Cardiac muscle cell (in vitro differentiated cells and primary cell): Measurements from ENCODE around the gene MINDY4. TPM values are rescaled to one million over a fixed set of nuclear protein-coding genes. Genes with fewer than 3 reads are reported as not detected.
A peak's percentile ranks its signal among the peaks of the same experiment; 100 is the strongest.

Experiments
- DNase-seq, 2 donors: peaks; one replicate each; pipeline versions ENCODE4 v3.0.0 to v3.0.0-alpha.2; 2010 to 2017; ENCODE audit warnings: low read depth in 1 of 2, low spot score in 1 of 2
- H3K27ac ChIP-seq: fragments of 200-600 bp; sonication (generic); 2 replicates; pipeline ENCODE4 v1.5.1; 2016
- H3K27me3 ChIP-seq: fragments of 200-600 bp; sonication (generic); 2 replicates; pipeline ENCODE4 v1.6.0; 2016; ENCODE audit warnings: control low read depth
- H3K36me3 ChIP-seq: fragments of 200-600 bp; sonication (generic); 2 replicates; pipeline ENCODE4 v1.5.1; 2016; ENCODE audit warnings: control low read depth
- H3K4me1 ChIP-seq: fragments of 200-600 bp; sonication (generic); 2 replicates; pipeline ENCODE4 v1.8.1; 2017; ENCODE audit warnings: low read depth, mild to moderate bottlenecking, mixed run types
- H3K4me3 ChIP-seq: fragments of 200-600 bp; sonication (generic); 2 replicates; pipeline ENCODE4 v1.5.1; 2016; ENCODE audit warnings: mild to moderate bottlenecking
- H3K9me3 ChIP-seq: fragments of 200-600 bp; sonication (generic); 2 replicates; pipeline ENCODE4 v1.5.1; 2017; ENCODE audit warnings: low read depth, mild to moderate bottlenecking, control low read depth
- polyA plus RNA-seq: library from polyadenylated mRNA; unstranded; fragments of >200 nt; fragmentation: Nextera tagmentation; extraction: Ambion mirVana; gene quantifications from 2 replicates; pipeline ENCODE4 v1.2.1, GENCODE V29; 2016
- total RNA-seq: library from RNA; depleted of rRNA; stranded (reverse); fragments of >200 nt; gene quantifications from 2 replicates; pipeline ENCODE4 v1.2.3, GENCODE V29; 2016
- TF ChIP-seq, protein P1 (sequence below): IDR thresholded peaks from 2 replicates; pipeline ENCODE4 v1.5.1; 2012; ENCODE audit warnings: low read depth, mild to moderate bottlenecking, low read length

Gene MINDY4
- total and polyA plus RNA-seq, 2 experiments from 2014 or later: 2.7 to 7.5 TPM

DNA sequence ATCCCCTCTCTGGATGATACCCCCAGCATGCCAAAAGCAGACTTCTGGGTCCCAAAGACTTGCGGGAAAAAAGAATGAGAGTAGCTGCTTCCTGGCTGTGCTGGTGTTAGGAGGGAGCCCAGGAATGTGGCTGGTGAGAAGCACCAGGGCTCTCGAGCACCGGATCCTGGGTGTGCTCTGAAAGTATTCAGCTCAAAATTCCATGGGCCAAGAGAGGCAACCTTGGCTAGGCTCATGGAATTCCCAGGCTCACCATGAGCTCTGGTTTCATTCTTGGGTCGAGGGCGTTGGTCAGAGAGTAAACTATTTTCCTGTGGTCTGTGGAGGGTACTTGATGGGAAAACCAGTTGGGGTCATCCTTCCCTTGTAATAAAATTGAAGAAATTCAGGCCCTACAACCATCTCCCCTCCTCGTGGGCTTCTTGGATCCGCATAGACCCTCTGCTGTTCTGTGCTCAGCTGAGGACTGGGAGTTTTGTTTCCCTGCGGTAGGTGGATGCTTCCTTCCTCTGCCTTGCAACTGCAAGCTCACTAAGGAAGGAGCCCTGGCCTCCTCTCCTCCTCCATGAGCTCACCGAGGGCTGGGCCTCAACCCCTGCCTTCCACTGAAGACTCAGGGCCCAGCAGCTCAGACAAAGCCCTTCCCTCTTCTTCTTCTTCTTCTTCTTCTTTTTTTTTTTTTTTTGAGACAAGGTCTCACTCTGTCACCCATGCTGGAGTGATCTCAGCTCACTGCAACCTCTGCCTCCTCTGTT, 106.0 kb downstream of the MINDY4 start:
- no peaks in the 10 kb centered on the region for H3K27me3 ChIP-seq
- no peak overlapping the region for H3K27ac ChIP-seq
- H3K4me3 ChIP-seq: no peak overlapping the region
- peaks cover 14% of the 10 kb centered on the region for H3K4me1 ChIP-seq
- no peak for DNase-seq
- TF ChIP-seq, protein P1, sequence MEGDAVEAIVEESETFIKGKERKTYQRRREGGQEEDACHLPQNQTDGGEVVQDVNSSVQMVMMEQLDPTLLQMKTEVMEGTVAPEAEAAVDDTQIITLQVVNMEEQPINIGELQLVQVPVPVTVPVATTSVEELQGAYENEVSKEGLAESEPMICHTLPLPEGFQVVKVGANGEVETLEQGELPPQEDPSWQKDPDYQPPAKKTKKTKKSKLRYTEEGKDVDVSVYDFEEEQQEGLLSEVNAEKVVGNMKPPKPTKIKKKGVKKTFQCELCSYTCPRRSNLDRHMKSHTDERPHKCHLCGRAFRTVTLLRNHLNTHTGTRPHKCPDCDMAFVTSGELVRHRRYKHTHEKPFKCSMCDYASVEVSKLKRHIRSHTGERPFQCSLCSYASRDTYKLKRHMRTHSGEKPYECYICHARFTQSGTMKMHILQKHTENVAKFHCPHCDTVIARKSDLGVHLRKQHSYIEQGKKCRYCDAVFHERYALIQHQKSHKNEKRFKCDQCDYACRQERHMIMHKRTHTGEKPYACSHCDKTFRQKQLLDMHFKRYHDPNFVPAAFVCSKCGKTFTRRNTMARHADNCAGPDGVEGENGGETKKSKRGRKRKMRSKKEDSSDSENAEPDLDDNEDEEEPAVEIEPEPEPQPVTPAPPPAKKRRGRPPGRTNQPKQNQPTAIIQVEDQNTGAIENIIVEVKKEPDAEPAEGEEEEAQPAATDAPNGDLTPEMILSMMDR: no peak
- no peaks in the 10 kb centered on the region for H3K36me3 ChIP-seq
- no peaks in the 10 kb centered on the region for H3K9me3 ChIP-seq

DNA sequence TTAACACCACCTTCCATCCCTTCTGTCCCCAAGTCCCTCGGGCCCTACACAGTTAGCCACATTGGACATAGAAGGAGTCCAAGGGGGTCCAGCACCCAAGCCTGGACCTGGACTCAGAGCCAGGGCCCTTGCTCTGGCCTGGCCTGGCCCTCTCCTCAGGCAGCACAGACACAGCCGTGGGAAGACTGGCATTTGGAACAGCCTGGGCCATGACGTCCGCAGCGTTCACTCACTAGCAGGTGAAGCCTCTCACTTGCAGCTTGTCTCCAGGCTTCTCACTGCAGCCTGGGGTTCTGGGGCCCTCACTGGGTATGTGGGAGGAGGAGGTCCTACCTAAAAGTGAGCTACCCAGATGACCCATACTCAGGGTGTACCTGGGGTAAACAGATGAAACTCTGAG, 106.8 kb downstream of the MINDY4 start:
- Histone ChIP-seq H3K4me3 (no peak overlapping the region), H3K36me3 (no peaks in the 10 kb centered on the region), H3K4me1 (peaks cover 14% of the 10 kb centered on the region), H3K9me3 (no peaks in the 10 kb centered on the region), H3K27ac (no peak overlapping the region), H3K27me3 (no peaks in the 10 kb centered on the region)
- TF ChIP-seq, protein P1: no peak
- DNase-seq: no peak

DNA sequence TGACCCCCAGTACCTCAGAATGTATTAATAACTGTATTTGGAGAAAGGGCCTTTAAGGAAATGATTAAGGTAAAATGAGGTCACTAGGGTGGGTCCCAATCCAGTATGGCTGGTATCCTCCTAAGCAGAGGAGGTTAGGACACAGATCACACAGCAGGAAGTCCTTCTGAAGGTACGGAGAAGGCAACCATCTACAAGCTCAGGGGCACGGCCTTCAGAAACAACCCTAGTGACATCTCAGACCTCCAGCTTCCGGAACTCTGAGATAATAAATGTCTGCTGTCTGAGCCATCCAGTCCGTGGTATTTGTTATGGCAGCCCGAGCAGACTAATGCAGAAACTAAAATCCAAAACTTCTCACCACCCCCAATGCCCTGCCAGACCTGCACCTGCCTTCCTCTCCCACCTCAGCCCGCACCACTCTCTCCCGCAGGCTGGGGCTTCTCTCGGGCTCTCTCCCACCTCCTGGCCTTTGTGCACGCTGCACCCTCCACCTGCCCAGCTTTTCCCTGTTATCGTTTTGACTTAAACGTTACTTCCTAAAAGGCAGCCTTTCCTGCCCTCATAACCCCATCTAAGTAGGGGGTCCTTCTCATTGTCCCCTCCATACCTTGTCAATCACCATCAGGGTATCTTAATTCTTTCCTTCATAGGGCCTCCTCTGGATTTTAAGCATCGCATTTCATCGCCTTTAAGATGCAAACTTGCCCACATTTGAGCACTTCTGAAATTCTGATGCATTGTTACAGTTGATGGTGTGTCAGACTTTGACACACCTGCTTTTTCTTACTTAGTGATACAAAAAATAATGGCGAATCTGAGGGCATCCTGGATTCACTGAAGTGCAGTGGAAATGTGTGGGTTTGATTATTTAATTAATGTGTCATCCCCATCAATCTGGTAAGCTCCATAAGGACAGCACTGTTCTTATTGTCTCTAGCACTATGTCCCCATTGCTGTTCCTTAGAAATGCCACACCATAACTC, 108.2 kb downstream of the MINDY4 start:
- TF ChIP-seq, protein P1: no peak

DNA sequence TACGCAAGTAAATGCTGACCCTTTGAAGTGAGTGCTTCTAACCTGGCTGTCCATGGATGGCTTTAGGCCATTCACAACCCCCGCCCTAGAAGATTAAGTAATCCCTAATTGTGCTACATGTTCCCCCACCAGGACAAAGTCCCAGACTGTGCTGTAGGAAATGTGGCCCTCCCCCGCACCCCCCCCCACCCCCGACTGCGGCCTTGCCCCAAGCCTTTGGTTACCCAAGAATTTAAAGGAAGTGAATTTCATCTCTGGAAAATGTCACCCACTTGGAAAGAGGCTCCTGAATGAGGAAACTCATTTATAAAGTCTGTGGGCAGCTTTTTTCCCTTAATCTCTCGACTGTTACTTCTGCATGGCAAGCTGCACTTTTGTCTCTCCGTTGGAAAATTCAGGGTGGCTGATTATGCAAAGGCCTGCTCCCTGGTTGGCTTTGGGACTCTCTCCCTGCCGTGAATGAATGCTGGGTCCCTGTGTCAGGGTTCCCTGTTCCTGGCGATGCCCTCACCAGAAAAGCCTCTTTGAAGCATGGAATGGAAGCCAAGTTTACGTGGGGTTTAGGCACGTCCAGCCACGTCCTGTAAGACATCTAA, 109.0 kb downstream of the MINDY4 start:
- H3K27ac ChIP-seq: no peak overlapping the region
- DNase-seq: peak in 1 of 2 donors; percentile 65
- H3K36me3 ChIP-seq: no peaks in the 10 kb centered on the region
- peaks cover 14% of the 10 kb centered on the region for H3K4me1 ChIP-seq
- H3K4me3 ChIP-seq: no peak overlapping the region
- TF ChIP-seq, protein P1: no peak
- no peaks in the 10 kb centered on the region for H3K27me3 ChIP-seq
- H3K9me3 ChIP-seq: no peaks in the 10 kb centered on the region

More for the DNA sequence above, 108.2 kb downstream of the MINDY4 start:
- H3K27ac ChIP-seq: no peak overlapping the region
- H3K36me3 ChIP-seq: no peaks in the 10 kb centered on the region
- H3K27me3 ChIP-seq: no peaks in the 10 kb centered on the region
- DNase-seq: peak in 1 of 2 donors; percentile 34
- H3K4me1 ChIP-seq: peaks cover 14% of the 10 kb centered on the region
- no peak overlapping the region for H3K4me3 ChIP-seq
- no peaks in the 10 kb centered on the region for H3K9me3 ChIP-seq

DNA sequence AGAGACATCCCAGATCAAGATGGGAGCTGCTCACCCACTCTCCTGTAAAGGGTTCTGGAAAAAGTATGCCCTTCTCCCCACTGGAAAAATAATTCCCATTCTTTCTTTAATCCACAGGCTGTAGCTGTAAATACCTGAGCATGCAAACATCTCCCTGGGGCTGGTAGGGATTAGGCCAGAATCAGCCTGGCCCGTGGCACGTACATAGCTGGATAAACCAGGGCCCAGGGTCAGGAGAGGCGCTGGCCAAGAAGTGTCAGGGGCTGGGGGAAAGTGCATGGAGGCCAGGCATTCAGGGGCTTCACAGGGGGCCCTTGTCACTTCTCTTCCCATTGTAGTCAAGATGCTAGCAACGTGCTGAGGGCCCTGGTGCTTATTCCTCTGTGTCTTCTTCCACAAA, 109.7 kb downstream of the MINDY4 start:
- no peak overlapping the region for H3K27ac ChIP-seq
- no peaks in the 10 kb centered on the region for H3K27me3 ChIP-seq
- H3K4me1 ChIP-seq: peaks cover 14% of the 10 kb centered on the region
- H3K36me3 ChIP-seq: no peaks in the 10 kb centered on the region
- H3K9me3 ChIP-seq: no peaks in the 10 kb centered on the region
- TF ChIP-seq, protein P1: no peak
- DNase-seq: no peak
- no peak overlapping the region for H3K4me3 ChIP-seq
